CD14-positive monocyte (primary cell): ENCODE data around the gene HPSE2. TPM values are rescaled to one million over a fixed set of nuclear protein-coding genes. Genes with fewer than 3 reads are reported as not detected.

Experiments used
- DNase-seq, 3 donors: peaks; one replicate each; pipeline ENCODE4 v3.0.0-alpha.2; 2011 to 2022
- H2AFZ ChIP-seq: 2 replicates; pipeline ENCODE4 v1.6.0; 2012; ENCODE audit warnings: mild to moderate bottlenecking, low read depth, low read length, inconsistent platforms; ENCODE audit not compliant: insufficient read depth, poor library complexity, severe bottlenecking
- H3K27ac ChIP-seq, 2 donors: 1 replicate in 1 of 2; 2 replicates in 1 of 2; pipeline ENCODE4 v1.5.1; 2012 to 2013; ENCODE audit warnings: low read length in 2 of 2, control low read depth in 1 of 2, inconsistent platforms in 1 of 2, low read depth in 1 of 2, mild to moderate bottlenecking in 1 of 2
- H3K27me3 ChIP-seq, 2 donors: one replicate each; pipeline versions ENCODE4 v1.6.0 to v1.6.1; 2011 to 2013; ENCODE audit warnings: low read length in 2 of 2; ENCODE audit not compliant: control insufficient read depth in 2 of 2, insufficient read depth in 2 of 2
- H3K36me3 ChIP-seq, 2 donors: replicated peaks in 1 of 2; 1 replicate in 1 of 2; 2 replicates in 1 of 2; pipeline versions ENCODE4 v1.5.1 to v1.6.1; 2012 to 2013; ENCODE audit warnings: low read length in 2 of 2, control low read depth in 1 of 2, inconsistent platforms in 1 of 2, mild to moderate bottlenecking in 1 of 2; ENCODE audit not compliant: insufficient read depth in 2 of 2, control insufficient read depth in 1 of 2
- H3K4me1 ChIP-seq, 2 donors: 1 replicate in 1 of 2; 2 replicates in 1 of 2; pipeline versions ENCODE4 v1.5.1 to v1.6.1; 2012 to 2013; ENCODE audit warnings: low read length in 2 of 2, control low read depth in 1 of 2, inconsistent platforms in 1 of 2, mild to moderate bottlenecking in 1 of 2, moderate library complexity in 1 of 2; ENCODE audit not compliant: insufficient read depth in 2 of 2, control insufficient read depth in 1 of 2
- H3K4me2 ChIP-seq: replicated peaks from 2 replicates; pipeline ENCODE3; 2012; ENCODE audit warnings: low read length, moderate library complexity, mild to moderate bottlenecking; ENCODE audit not compliant: poor library complexity, severe bottlenecking; ENCODE audit errors: extremely low read depth
- H3K4me3 ChIP-seq, 3 experiments: fragments of 200-600 bp in 1 of 3; sonication (generic) in 1 of 3; replicated peaks in 1 of 3; 1 replicate in 2 of 3; 2 replicates in 1 of 3; pipeline ENCODE4 v1.5.1; 2011 to 2013; ENCODE audit warnings: low read length in 3 of 3, mild to moderate bottlenecking in 3 of 3, control low read depth in 2 of 3, low read depth in 2 of 3, inconsistent platforms in 1 of 3, moderate library complexity in 1 of 3
- H3K79me2 ChIP-seq: 2 replicates; pipeline ENCODE4 v1.6.0; 2012; ENCODE audit warnings: mild to moderate bottlenecking, control low read depth, inconsistent platforms, low read length, moderate library complexity; ENCODE audit not compliant: insufficient read depth
- H3K9ac ChIP-seq: 2 replicates; pipeline ENCODE4 v1.6.0; 2017; ENCODE audit warnings: low read length, mild to moderate bottlenecking; ENCODE audit not compliant: insufficient read depth, poor library complexity, severe bottlenecking
- H3K9me3 ChIP-seq, 2 donors: replicated peaks in 1 of 2; 1 replicate in 1 of 2; 2 replicates in 1 of 2; pipeline versions ENCODE4 v1.5.1 to v1.6.1; 2012 to 2013; ENCODE audit warnings: low read length in 2 of 2, control low read depth in 1 of 2; ENCODE audit not compliant: control insufficient read depth in 1 of 2, insufficient read depth in 1 of 2
- H4K20me1 ChIP-seq: 2 replicates; pipeline ENCODE4 v1.6.0; 2012; ENCODE audit warnings: mild to moderate bottlenecking, low read length, control low read depth, moderate library complexity; ENCODE audit not compliant: insufficient read depth
- H3K27ac Mint-ChIP-seq, 7 donors: one replicate each; pipeline ENCODE4 v1.8.0; 2020; ENCODE audit warnings: mild to moderate bottlenecking in 7 of 7, mixed read lengths in 7 of 7, moderate library complexity in 6 of 7, inconsistent platforms in 2 of 7
- H3K27me3 Mint-ChIP-seq, 3 donors: one replicate each; pipeline ENCODE4 v1.8.0; 2021 to 2022; ENCODE audit warnings: low read depth in 3 of 3, mild to moderate bottlenecking in 3 of 3, mixed read lengths in 3 of 3, moderate library complexity in 3 of 3, inconsistent platforms in 1 of 3
- H3K36me3 Mint-ChIP-seq, 2 donors: one replicate each; pipeline ENCODE4 v1.8.0; 2020; ENCODE audit warnings: mixed read lengths in 2 of 2, inconsistent platforms in 1 of 2, mild to moderate bottlenecking in 1 of 2
- H3K4me1 Mint-ChIP-seq: one replicate; pipeline ENCODE4 v1.8.0; 2020; ENCODE audit warnings: mild to moderate bottlenecking, mixed read lengths
- H3K4me3 Mint-ChIP-seq, 2 donors: one replicate each; pipeline ENCODE4 v1.8.0; 2020; ENCODE audit warnings: mild to moderate bottlenecking in 2 of 2, mixed read lengths in 2 of 2, moderate library complexity in 1 of 2
- H3K9me3 Mint-ChIP-seq, 7 donors: one replicate each; pipeline ENCODE4 v1.8.0; 2020 to 2022; ENCODE audit warnings: mixed read lengths in 7 of 7, mild to moderate bottlenecking in 6 of 7, moderate library complexity in 6 of 7, inconsistent platforms in 2 of 7
- CTCF ChIP-seq: fragments of 200-600 bp; IDR thresholded peaks from one replicate; pipeline ENCODE4 v1.8.0; 2022; ENCODE audit warnings: antibody characterized with exemption, mild to moderate bottlenecking
- intact Hi-C, 2 donors: fragments of 100-400 bp; cut with micrococcal nuclease; formaldehyde crosslinking; loops; one replicate each; pipeline versions ENCODE4 v1.15.0 to v1.15.1; 2023
- polyA plus RNA-seq, 3 donors: library from polyadenylated mRNA; depleted of rRNA in 1 of 3; unstranded in 2 of 3; stranded (reverse) in 1 of 3; fragments of 300-500 nt in 2 of 3; fragments of >200 nt in 1 of 3; fragmentation: Illumina TruSeq in 2 of 3; gene quantifications; 1 replicate in 2 of 3; 2 replicates in 1 of 3; pipeline ENCODE4 v1.2.3, GENCODE V29; 2012 to 2021

Gene HPSE2
- polyA plus RNA-seq, 3 donors = not detected

GRCh38 chr10:98477861-98478260, 757.8 kb downstream of the HPSE2 start:
- Histone ChIP-seq H3K9me3 (no peaks in the 10 kb centered on the region), H3K27me3 (no peaks in the 10 kb centered on the region), H3K79me2 (no peaks in the 10 kb centered on the region), H3K9ac (no peak overlapping the region), H3K4me3 (no peak overlapping the region), H2AFZ (no peak overlapping the region), H3K4me2 (no peak overlapping the region), H3K4me1 (no peaks in the 10 kb centered on the region), H3K36me3 (no peaks in the 10 kb centered on the region), H4K20me1 (no peaks in the 10 kb centered on the region), H3K27ac (no peak overlapping the region)
- no peak for TF ChIP-seq CTCF
- Mint-ChIP-seq H3K27ac (no peak overlapping the region), H3K27me3 (peaks cover 1 to 7% (median 2%) of the 10 kb centered on the region in 3 donors), H3K4me1 (no peaks in the 10 kb centered on the region), H3K9me3 (no peaks in the 10 kb centered on the region), H3K4me3 (no peak overlapping the region), H3K36me3 (no peaks in the 10 kb centered on the region)
- DNase-seq = no peak
- intact Hi-C loops = no loop called here

GRCh38 chr10:98474628-98475027, 761.0 kb downstream of the HPSE2 start:
- no peak overlapping the region for H3K4me3 Mint-ChIP-seq
- H3K27me3 Mint-ChIP-seq = peaks cover 4 to 15% (median 4%) of the 10 kb centered on the region in 3 donors
- Histone ChIP-seq H4K20me1 (no peaks in the 10 kb centered on the region), H3K4me3 (no peak overlapping the region), H3K4me2 (no peak overlapping the region), H2AFZ (no peak overlapping the region), H3K27me3 (peaks cover 0 to 3% of the 10 kb centered on the region in 2 donors), H3K9ac (no peak overlapping the region), H3K79me2 (no peaks in the 10 kb centered on the region), H3K27ac (no peak overlapping the region), H3K9me3 (no peaks in the 10 kb centered on the region), H3K36me3 (no peaks in the 10 kb centered on the region), H3K4me1 (no peaks in the 10 kb centered on the region)
- TF ChIP-seq CTCF = no peak
- intact Hi-C loops = no loop called here
- H3K27ac Mint-ChIP-seq = no peak overlapping the region
- H3K9me3 Mint-ChIP-seq = no peaks in the 10 kb centered on the region
- DNase-seq = no peak
- H3K4me1 Mint-ChIP-seq = no peaks in the 10 kb centered on the region
- H3K36me3 Mint-ChIP-seq = no peaks in the 10 kb centered on the region
